Measurements from ENCODE around the gene CHPF2. TPM values are rescaled to one million over a fixed set of nuclear protein-coding genes. Genes with fewer than 3 reads are reported as not detected.

The CHPF2 gene
- total RNA-seq, 4 donors from 2014 or later, result 18.5 to 32.6 (median 31.2) TPM

DNA sequence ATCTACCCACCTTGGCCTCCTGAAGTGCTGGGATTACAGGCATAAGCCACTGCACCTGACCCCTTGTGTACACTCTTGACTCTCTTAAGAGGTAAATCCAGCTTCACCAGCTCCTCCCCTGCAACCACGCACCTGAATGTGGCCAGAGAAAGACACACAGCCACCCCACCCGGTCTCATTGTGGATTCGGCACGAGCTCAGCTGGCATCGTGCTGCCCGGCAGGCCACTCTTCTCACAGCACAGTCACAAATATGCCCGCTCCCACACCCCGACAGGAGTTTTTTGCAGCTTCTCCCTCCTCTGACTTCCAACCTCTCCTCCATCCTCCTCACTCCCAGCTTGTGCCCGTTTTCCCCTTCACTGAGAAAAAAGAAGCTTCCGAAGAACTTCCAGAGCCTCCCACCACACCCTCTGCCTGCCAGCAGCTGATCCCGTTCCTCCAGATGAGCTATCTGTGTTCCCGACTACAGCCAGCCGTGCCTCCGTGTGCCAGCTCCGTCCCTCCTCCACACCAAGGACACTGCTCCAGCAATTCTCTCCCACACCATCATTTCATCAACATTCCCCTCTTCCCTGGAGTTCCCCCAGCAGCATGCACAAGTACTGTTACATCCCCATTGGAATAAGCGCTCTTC is 24.2 kb downstream of the CHPF2 start:
- Histone ChIP-seq H3K9me3 (no peaks in the 10 kb centered on the region), H3K4me1 (peaks cover 0 to 5% of the 10 kb centered on the region in 2 donors), H3K27ac (no peak overlapping the region), H3K36me3 (no peaks in the 10 kb centered on the region), H3K4me3 (no peak overlapping the region), H3K27me3 (no peaks in the 10 kb centered on the region)
- TF ChIP-seq POLR2A (IDR thresholded peaks at IDR 0.05), result no peak
- TF ChIP-seq, protein P1, sequence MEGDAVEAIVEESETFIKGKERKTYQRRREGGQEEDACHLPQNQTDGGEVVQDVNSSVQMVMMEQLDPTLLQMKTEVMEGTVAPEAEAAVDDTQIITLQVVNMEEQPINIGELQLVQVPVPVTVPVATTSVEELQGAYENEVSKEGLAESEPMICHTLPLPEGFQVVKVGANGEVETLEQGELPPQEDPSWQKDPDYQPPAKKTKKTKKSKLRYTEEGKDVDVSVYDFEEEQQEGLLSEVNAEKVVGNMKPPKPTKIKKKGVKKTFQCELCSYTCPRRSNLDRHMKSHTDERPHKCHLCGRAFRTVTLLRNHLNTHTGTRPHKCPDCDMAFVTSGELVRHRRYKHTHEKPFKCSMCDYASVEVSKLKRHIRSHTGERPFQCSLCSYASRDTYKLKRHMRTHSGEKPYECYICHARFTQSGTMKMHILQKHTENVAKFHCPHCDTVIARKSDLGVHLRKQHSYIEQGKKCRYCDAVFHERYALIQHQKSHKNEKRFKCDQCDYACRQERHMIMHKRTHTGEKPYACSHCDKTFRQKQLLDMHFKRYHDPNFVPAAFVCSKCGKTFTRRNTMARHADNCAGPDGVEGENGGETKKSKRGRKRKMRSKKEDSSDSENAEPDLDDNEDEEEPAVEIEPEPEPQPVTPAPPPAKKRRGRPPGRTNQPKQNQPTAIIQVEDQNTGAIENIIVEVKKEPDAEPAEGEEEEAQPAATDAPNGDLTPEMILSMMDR (IDR thresholded peaks at IDR 0.05), result no peak
- DNase-seq, result peak in 1 of 2 donors; percentile 28
- intact Hi-C loops (cut with DNase I; ENCODE audit: low total_unique reads), result no loop called here

- TF ChIP-seq POLR2A (IDR thresholded peaks at IDR 0.05), result no peak
- TF ChIP-seq, protein P1 (IDR thresholded peaks at IDR 0.05), result no peak
- Histone ChIP-seq H3K9me3 (no peaks in the 10 kb centered on the region), H3K27ac (no peak overlapping the region), H3K4me3 (no peak overlapping the region), H3K4me1 (peaks cover 0 to 3% of the 10 kb centered on the region in 2 donors), H3K27me3 (no peaks in the 10 kb centered on the region), H3K36me3 (no peaks in the 10 kb centered on the region)
- intact Hi-C loops (cut with DNase I; ENCODE audit: low total_unique reads), result no loop called here
- DNase-seq, result no peak
These were observed 25.7 kb downstream of the CHPF2 start for GRCh38 chr7:151257990-151258389.

DNA sequence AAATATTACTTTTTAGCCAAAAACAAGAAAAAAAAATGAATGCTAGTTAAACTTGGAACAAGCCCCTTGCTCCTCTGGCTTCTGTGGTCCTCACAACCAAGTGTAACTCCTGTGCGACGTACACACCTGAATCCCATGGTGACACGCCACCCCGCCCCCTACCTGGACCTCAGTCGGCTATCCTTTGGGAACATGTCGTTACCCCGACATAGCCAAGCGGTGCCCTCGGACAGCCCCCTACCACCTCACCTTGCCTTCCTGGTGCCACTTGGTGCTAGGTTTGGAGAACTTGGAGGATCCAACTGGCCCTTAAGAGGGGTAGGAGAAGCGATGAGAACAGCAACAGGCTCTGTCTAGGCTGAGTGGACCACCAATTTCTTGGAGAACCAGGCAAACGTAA is 28.2 kb downstream of the CHPF2 start:
- H3K4me1 ChIP-seq, result no peaks in the 10 kb centered on the region
- no peaks in the 10 kb centered on the region for H3K27me3 ChIP-seq
- no peaks in the 10 kb centered on the region for H3K9me3 ChIP-seq
- no peaks in the 10 kb centered on the region for H3K36me3 ChIP-seq
- no peak for DNase-seq
- H3K27ac ChIP-seq, result no peak overlapping the region
- TF ChIP-seq POLR2A (IDR thresholded peaks at IDR 0.05), result no peak
- no peak overlapping the region for H3K4me3 ChIP-seq
- intact Hi-C loops (cut with DNase I; ENCODE audit: low total_unique reads), result no loop called here

- Histone ChIP-seq H3K27ac (no peak overlapping the region), H3K9me3 (no peaks in the 10 kb centered on the region), H3K4me1 (no peaks in the 10 kb centered on the region), H3K4me3 (no peak overlapping the region), H3K36me3 (no peaks in the 10 kb centered on the region), H3K27me3 (no peaks in the 10 kb centered on the region)
- DNase-seq, result no peak
- intact Hi-C loops (cut with DNase I; ENCODE audit: low total_unique reads), result no loop called here
- TF ChIP-seq, protein P1 (IDR thresholded peaks at IDR 0.05), result no peak
- no peak for TF ChIP-seq POLR2A (IDR thresholded peaks at IDR 0.05)
These were observed 28.6 kb downstream of the CHPF2 start for GRCh38 chr7:151260883-151261282.

DNA sequence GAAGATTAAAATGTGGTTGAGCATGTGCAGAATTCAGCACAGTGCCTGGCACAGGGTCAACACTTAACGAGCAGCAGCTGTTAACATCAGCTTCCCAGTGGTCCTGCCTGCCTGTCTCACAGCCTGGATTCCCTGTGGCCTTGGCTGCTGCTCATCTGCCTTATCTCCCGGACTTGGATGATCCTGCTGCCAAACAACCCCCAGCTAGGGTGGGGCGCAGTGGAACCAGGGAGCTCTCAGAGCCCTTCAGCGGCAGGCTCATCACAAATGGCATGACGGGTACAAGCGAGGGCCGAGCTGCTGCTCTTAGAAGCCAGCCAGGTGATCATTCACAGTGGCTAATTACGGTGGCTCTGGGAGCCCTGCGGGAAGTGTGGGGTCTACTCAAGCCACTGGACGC is 29.2 kb downstream of the CHPF2 start:
- Histone ChIP-seq H3K36me3 (no peaks in the 10 kb centered on the region), H3K4me3 (no peak overlapping the region), H3K9me3 (no peaks in the 10 kb centered on the region), H3K27me3 (no peaks in the 10 kb centered on the region), H3K27ac (no peak overlapping the region), H3K4me1 (no peaks in the 10 kb centered on the region)
- TF ChIP-seq POLR2A (IDR thresholded peaks at IDR 0.05), result no peak
- TF ChIP-seq, protein P1 (IDR thresholded peaks at IDR 0.05), result no peak
- intact Hi-C loops (cut with DNase I; ENCODE audit: low total_unique reads), result no loop called here
- no peak for DNase-seq

- Histone ChIP-seq H3K4me3 (no peak overlapping the region), H3K4me1 (no peaks in the 10 kb centered on the region), H3K9me3 (no peaks in the 10 kb centered on the region), H3K27ac (no peak overlapping the region), H3K36me3 (no peaks in the 10 kb centered on the region), H3K27me3 (no peaks in the 10 kb centered on the region)
- no peak for TF ChIP-seq POLR2A (IDR thresholded peaks at IDR 0.05)
- TF ChIP-seq, protein P1 (IDR thresholded peaks at IDR 0.05), result no peak
- DNase-seq, result no peak
- intact Hi-C loops (cut with DNase I; ENCODE audit: low total_unique reads), result no loop called here
These were observed 32.3 kb downstream of the CHPF2 start for GRCh38 chr7:151264615-151265014.

All from uterus (tissue), 4 donors.